ENCODE measurements around the gene FDX2.

DNA sequence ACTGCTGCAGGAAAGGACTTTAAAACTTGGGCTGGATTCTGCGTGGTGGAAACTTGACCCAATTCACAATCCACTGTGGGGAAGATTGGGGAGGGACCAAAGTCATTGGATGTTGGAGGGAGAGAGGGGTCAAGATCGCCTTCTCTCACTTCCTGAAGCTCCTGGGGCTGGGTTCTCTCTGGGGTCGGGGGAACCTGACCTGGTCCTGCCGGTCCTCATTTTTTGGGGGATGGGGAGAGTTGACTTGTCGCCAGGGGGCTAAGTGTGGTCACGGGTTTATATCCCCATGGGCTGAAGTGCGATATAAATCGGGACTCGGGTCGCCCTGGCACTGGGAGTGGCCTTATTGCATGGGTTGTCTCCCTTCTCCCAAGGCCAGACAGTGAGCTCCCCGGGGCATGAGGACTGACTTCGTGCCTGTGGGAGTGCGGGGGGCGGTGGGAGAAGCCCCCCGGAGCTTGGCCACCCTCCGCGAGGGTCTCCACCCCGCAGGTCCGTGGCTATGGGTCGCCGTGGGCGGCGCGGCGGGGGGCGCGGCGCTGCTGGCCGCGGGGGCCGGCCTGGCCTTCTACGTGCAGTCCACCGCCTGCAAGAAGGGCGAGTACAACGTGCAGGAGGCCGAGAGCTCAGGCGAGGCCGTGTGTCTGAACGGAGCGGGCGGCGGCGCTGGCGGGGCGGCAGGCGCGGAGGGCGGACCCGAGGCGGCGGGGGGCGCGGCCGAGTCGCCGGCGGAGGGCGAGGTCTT is 19.8 kb downstream of the FDX2 start:
- TF ChIP-seq EZH2 (IDR thresholded peaks at IDR 0.05; ENCODE audit: borderline replicate concordance, low read depth, low read length, severe bottlenecking) = no peak
- no peak for TF ChIP-seq POLR2AphosphoS5 (IDR thresholded peaks at IDR 0.05; ENCODE audit: insufficient read depth, low read depth, low read length)
- TF ChIP-seq, protein P1, sequence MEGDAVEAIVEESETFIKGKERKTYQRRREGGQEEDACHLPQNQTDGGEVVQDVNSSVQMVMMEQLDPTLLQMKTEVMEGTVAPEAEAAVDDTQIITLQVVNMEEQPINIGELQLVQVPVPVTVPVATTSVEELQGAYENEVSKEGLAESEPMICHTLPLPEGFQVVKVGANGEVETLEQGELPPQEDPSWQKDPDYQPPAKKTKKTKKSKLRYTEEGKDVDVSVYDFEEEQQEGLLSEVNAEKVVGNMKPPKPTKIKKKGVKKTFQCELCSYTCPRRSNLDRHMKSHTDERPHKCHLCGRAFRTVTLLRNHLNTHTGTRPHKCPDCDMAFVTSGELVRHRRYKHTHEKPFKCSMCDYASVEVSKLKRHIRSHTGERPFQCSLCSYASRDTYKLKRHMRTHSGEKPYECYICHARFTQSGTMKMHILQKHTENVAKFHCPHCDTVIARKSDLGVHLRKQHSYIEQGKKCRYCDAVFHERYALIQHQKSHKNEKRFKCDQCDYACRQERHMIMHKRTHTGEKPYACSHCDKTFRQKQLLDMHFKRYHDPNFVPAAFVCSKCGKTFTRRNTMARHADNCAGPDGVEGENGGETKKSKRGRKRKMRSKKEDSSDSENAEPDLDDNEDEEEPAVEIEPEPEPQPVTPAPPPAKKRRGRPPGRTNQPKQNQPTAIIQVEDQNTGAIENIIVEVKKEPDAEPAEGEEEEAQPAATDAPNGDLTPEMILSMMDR (IDR thresholded peaks at IDR 0.05; ENCODE audit: extremely low read depth in 1 of 2, insufficient read depth in 1 of 2, low read depth in 1 of 2, low read length in 2 of 2) = no peak
- TF ChIP-seq POLR2A (IDR thresholded peaks at IDR 0.05; ENCODE audit: low read depth, low read length) = no peak
